NB4 (cell line): ENCODE measurements around the gene TMEM151A.

ENCODE experiments used
- DNase-seq: peaks from one replicate; pipeline ENCODE4 v3.0.0; 2010; ENCODE audit warnings: low read depth
- H3K4me3 ChIP-seq: one replicate; pipeline ENCODE4 v1.5.1; 2011; ENCODE audit warnings: mild to moderate bottlenecking, low read depth, low read length, moderate library complexity
- CTCF ChIP-seq: IDR thresholded peaks from one replicate; pipeline ENCODE4 v1.5.1; 2012; ENCODE audit warnings: low read depth, low read length
- MYC ChIP-seq: IDR thresholded peaks from 2 replicates; pipeline ENCODE4 v1.6.1; 2011; ENCODE audit warnings: low read depth, low read length
- POLR2A ChIP-seq: IDR thresholded peaks from 2 replicates; pipeline ENCODE4 v1.6.1; 2011; ENCODE audit warnings: mild to moderate bottlenecking; ENCODE audit not compliant: insufficient read length; ENCODE audit errors: extremely low read depth
- TF ChIP-seq, protein P1 (sequence below): IDR thresholded peaks from 2 replicates; pipeline ENCODE4 v1.6.1; 2011; ENCODE audit warnings: low read depth, low read length

Gene TMEM151A

GRCh38 chr11:66261578-66261977, 30.1 kb upstream of the TMEM151A start:
- no peak for DNase-seq
- TF ChIP-seq POLR2A (no peak), CTCF (no peak), MYC (no peak)
- TF ChIP-seq, protein P1, sequence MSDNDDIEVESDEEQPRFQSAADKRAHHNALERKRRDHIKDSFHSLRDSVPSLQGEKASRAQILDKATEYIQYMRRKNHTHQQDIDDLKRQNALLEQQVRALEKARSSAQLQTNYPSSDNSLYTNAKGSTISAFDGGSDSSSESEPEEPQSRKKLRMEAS = no peak
- H3K4me3 ChIP-seq = no peak overlapping the region

- H3K4me3 ChIP-seq = no peak overlapping the region
- DNase-seq = no peak
- TF ChIP-seq MYC = no peak
- TF ChIP-seq, protein P1 = no peak
- TF ChIP-seq POLR2A = no peak
- TF ChIP-seq CTCF = no peak
Measured at GRCh38 chr11:66262191-66262590, 29.5 kb upstream of the TMEM151A start.

GRCh38 chr11:66262696-66263095, 29.0 kb upstream of the TMEM151A start:
- no peak for DNase-seq

GRCh38 chr11:66263231-66263630, 28.5 kb upstream of the TMEM151A start:
- DNase-seq = no peak
- no peak for TF ChIP-seq POLR2A
- TF ChIP-seq, protein P1 = no peak
- TF ChIP-seq MYC = no peak
- no peak for TF ChIP-seq CTCF
- no peak overlapping the region for H3K4me3 ChIP-seq

More at GRCh38 chr11:66262696-66263095, 29.0 kb upstream of the TMEM151A start:
- TF ChIP-seq, protein P1 = no peak
- no peak for TF ChIP-seq POLR2A
- no peak for TF ChIP-seq CTCF
- no peak for TF ChIP-seq MYC
- no peak overlapping the region for H3K4me3 ChIP-seq

GRCh38 chr11:66263785-66264184, 27.9 kb upstream of the TMEM151A start:
- H3K4me3 ChIP-seq = no peak overlapping the region
- no peak for TF ChIP-seq CTCF
- no peak for TF ChIP-seq POLR2A
- no peak for TF ChIP-seq MYC
- TF ChIP-seq, protein P1 = no peak
- no peak for DNase-seq
